ENCODE measurements around the gene AP2S1.
"Not testable (repeated sequence)": the region's sequence is repeated elsewhere in the genome, so short reads cannot be mapped to it uniquely, and the experiment has no call there.

AP2S1 gene

GRCh38 chr19:46866407-46867136, 15.9 kb upstream of the AP2S1 start:
- peak; percentile 76 for FAIRE-seq

GRCh38 chr19:46863818-46864629, 13.4 kb upstream of the AP2S1 start:
- peak; percentile 87 for FAIRE-seq

- no peak for FAIRE-seq
These were observed 12.5 kb upstream of the AP2S1 start for GRCh38 chr19:46862974-46863632.

- no peak for FAIRE-seq
These were observed 11.8 kb upstream of the AP2S1 start for GRCh38 chr19:46862503-46862834.

- FAIRE-seq = no peak
These were observed 11.3 kb upstream of the AP2S1 start for GRCh38 chr19:46861691-46862502.

GRCh38 chr19:46860846-46861690, 10.4 kb upstream of the AP2S1 start, which contains the start of gene ARHGAP35:
Gene ARHGAP35 (plus strand): TSS chr19:46860997. CDS start chr19:46918676, 57,679 bp downstream.
- no peak for FAIRE-seq

- FAIRE-seq = peak; percentile 98
These were observed 9.6 kb upstream of the AP2S1 start for GRCh38 chr19:46860125-46860845.

GRCh38 chr19:46859637-46860124, 9.0 kb upstream of the AP2S1 start:
- FAIRE-seq = no peak

GRCh38 chr19:46856062-46857022, 5.7 kb upstream of the AP2S1 start:
- FAIRE-seq = peak; percentile 97

- FAIRE-seq = not testable (repeated sequence)
These were observed 4.1 kb upstream of the AP2S1 start for GRCh38 chr19:46854698-46855097.

GRCh38 chr19:46852830-46853229, 2.2 kb upstream of the AP2S1 start:
- FAIRE-seq = no peak

GRCh38 chr19:46849610-46850009, 1.0 kb downstream of the AP2S1 start:
- FAIRE-seq = no peak

GRCh38 chr19:46848389-46848788, 2.3 kb downstream of the AP2S1 start:
- FAIRE-seq = no peak

- no peak for FAIRE-seq
These were observed 3.1 kb downstream of the AP2S1 start for GRCh38 chr19:46847528-46847927.

GRCh38 chr19:46845959-46846459, 4.6 kb downstream of the AP2S1 start:
- no peak for FAIRE-seq

GRCh38 chr19:46844067-46844489, 6.6 kb downstream of the AP2S1 start:
- no peak for FAIRE-seq

GRCh38 chr19:46842791-46843190, 7.9 kb downstream of the AP2S1 start:
- FAIRE-seq = no peak

GRCh38 chr19:46841458-46842083, 9.1 kb downstream of the AP2S1 start:
- no peak for FAIRE-seq

- no peak for FAIRE-seq
These were observed 10.1 kb downstream of the AP2S1 start for GRCh38 chr19:46840498-46840942.

Measured in A204.1 (cell line).